GM23338 (cell line): ENCODE measurements around the gene GRHPR. TPM values are rescaled to one million over a fixed set of nuclear protein-coding genes. Genes with fewer than 3 reads are reported as not detected.

ENCODE experiments used
- polyA plus RNA-seq: library from polyadenylated mRNA; unstranded; fragments of >200 nt; fragmentation: Nextera tagmentation; extraction: Ambion mirVana; gene quantifications from 2 replicates; pipeline ENCODE4 v1.2.1, GENCODE V29; 2016
- total RNA-seq: library from RNA; depleted of rRNA; stranded (reverse); fragments of >200 nt; shearing (Covaris generic); gene quantifications from 2 replicates; pipeline ENCODE4 v1.2.3, GENCODE V29; 2014; rRNA removed

GRHPR gene
- total and polyA plus RNA-seq, 2 experiments from 2014 or later: 69.0 to 128 TPM

Other genes starting within 250 kb of the GRHPR start
- 19.5 and 20.3 TPM in 2 replicates for gene ZBTB5, start 42.8 kb downstream of the GRHPR start, total RNA-seq
- gene ZBTB5, start 42.8 kb downstream of the GRHPR start, polyA plus RNA-seq: 2.5 and 2.8 TPM in 2 replicates
- gene POLR1E, start 63.3 kb downstream of the GRHPR start, total RNA-seq: 36.0 and 45.5 TPM in 2 replicates
- 15.4 and 19.2 TPM in 2 replicates for gene POLR1E, start 63.3 kb downstream of the GRHPR start, polyA plus RNA-seq
- 11.5 and 13.4 TPM in 2 replicates for gene FBXO10, start 153.7 kb downstream of the GRHPR start, total RNA-seq
- gene FBXO10, start 153.7 kb downstream of the GRHPR start, polyA plus RNA-seq: 3.4 TPM in 2 replicates
- 142 and 158 TPM in 2 replicates for gene TOMM5, start 169.9 kb downstream of the GRHPR start, total RNA-seq
- gene TOMM5, start 169.9 kb downstream of the GRHPR start, polyA plus RNA-seq: 529 and 593 TPM in 2 replicates
- gene FRMPD1, start 228.3 kb downstream of the GRHPR start, total RNA-seq: 0.12 and 0.63 TPM in 2 replicates
- 0.23 and 0.37 TPM in 2 replicates for gene FRMPD1, start 228.3 kb downstream of the GRHPR start, polyA plus RNA-seq